ENCODE measurements around the gene PTPN14.

Gene PTPN14

DNA sequence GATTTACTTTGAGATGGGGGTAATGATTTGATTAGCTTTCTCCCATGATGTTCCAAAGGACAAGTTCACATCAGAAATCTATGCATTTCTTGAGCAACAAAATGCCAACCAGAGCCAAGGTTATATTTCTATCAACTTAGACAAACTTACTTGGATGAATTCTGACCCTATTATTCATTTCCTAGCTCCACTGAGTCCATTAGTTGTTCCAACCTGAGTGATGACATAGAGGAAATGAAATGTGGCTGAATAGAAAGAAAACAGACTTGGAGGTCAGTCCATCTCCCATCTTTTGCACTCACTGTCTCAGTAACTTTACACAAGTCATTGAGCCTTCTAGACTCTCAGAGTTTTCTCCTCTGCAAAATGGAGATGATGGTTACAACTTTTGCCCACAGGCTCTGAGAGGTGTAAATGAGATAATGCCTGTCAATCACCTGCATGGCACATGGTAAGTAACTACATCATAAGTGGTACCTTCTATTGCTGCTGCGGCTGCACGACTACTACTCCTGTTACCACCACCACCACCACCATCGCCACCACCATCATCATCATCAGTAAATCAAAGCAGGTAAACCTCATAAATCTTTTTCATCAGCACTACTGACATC lies 98.2 kb downstream of the PTPN14 start:
- DNase-seq (ENCODE audit: low spot score), result no peak

DNA sequence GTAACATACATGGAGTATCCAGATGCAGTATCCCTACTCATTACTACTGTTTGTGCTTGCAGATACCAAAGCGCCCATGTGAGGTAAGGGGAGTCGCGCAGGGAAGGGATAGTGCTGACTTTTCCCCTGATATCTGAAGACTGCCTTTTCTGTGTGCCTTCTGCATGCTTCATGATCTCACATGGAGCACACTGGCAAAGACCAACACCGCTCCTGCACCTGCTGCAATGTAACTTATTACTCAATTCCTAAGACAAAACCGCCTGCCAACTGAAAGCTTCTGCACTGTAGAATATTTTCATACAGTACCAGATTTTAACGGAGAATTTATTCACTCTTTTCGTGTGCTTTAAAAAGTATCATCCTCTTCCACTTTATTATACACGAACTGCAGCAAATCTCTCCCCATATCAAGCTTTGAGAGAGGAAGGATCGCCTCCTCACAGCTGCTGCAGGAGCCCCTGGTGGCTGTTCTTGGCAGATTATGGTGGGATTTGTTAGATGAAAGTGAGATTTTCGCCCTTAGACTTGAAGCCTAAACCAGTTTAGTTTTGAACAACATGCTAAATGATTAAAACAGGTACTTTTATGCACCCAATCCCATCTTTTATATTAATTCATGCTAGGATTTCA lies 99.1 kb downstream of the PTPN14 start:
- no peak for DNase-seq (ENCODE audit: low spot score)

DNA sequence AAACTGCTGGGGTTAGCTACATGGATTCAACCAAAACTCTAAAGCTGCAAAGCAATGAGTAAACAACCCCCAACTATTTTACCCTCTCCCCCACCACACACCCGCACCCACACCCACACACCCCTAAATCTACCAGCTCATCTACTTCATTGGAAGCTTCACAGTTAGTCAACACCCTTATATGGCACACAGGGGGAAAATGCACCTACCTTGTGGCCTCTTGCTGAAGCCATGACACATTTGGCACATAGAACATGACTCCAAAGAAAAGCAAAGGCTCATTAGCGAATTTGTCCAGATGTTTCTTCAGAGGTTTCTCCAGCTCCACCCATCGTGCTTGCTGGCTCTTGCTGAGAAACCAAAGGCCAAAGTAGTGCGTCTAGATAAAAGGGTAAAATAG lies 99.8 kb downstream of the PTPN14 start:
- no peak for DNase-seq (ENCODE audit: low spot score)

DNA sequence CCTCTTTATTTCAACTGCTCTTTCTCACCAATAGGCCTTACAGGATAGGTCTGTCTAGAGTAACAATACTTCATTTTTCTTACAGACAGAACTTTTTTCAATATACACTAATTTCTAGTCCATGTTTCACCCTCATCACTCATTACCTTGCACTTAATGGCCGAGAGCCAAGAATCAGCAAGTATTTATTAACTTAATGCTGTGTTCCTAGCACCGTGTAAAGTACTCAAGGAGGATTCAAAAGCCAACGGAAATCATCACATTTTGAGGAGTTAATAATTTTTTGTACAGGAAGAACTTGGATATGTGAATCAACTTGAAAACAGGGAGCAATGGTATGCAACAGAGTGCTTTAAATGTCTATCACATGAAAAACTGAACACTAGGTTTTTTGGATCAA lies 102.0 kb downstream of the PTPN14 start:
- DNase-seq (ENCODE audit: low spot score), result no peak

DNA sequence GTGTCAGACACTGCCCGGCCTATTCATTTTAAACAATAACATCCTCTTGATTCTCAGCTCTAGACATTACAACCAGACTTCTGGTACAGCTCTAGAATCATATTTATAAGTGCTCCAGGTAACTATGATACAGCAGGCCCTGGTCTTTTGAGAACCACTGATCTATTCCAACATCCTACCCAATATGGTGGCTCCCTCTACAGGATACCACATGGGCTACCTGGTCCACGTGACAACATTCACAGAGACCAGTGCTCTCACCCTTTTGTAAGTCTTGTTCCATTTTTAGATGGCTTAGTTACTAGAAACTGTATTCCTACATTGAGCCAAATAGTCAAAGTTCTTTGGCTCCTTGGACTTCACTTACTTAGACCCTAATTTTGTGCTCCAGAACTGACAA lies 102.9 kb downstream of the PTPN14 start:
- DNase-seq (ENCODE audit: low spot score), result no peak

DNA sequence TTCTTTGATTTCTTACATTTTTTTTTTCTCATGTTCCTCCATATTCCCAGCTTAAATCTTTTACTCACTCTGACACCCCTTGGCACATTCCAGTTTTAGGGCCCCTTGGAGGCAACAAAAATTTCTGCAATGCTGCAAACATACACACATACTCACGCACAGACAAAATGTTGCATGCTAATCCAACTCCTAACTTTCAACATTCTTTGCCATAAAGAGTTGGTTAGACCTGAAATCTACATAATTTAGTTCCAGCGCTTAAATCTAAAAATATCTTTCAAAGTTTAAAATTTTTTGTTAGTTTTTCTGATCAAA lies 103.9 kb downstream of the PTPN14 start:
- DNase-seq (ENCODE audit: low spot score), result no peak

DNA sequence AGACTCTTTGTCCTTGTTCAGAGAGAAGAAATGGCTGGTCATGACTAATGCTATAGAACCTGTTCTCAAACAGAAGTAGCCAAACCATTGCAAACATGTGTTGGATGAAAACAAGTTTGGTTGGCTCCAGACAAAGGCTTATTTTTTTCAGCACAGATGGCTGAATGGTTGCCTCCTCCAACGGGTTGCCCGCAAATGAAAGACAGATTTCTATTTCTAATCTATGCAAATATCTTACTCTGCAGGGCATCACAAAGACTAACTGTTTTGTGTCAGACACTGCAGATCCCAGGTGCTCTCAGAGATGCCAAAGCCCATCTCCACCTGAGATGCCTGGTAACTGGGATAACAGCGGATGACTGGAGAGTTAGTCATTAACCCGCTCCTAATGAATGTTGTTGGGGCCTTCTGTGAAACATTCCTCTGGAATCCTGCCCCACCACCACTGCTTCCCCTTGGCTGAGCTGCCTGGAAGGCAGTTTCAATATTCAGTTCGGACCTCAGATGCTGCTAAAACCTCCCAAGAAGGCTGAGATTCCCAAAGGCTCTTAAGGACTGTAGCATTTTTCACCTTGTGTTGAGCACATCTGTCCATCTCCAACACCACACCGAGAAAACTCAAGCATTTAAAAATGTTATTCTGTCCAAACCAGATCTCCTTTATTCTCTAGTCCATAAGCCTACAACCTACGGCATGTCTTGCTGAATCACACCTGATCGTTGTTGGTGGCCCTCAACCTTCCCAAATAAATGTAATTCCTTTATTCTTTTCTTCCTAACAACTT lies 104.4 kb downstream of the PTPN14 start:
- DNase-seq (ENCODE audit: low spot score), result peak; percentile 61

DNA sequence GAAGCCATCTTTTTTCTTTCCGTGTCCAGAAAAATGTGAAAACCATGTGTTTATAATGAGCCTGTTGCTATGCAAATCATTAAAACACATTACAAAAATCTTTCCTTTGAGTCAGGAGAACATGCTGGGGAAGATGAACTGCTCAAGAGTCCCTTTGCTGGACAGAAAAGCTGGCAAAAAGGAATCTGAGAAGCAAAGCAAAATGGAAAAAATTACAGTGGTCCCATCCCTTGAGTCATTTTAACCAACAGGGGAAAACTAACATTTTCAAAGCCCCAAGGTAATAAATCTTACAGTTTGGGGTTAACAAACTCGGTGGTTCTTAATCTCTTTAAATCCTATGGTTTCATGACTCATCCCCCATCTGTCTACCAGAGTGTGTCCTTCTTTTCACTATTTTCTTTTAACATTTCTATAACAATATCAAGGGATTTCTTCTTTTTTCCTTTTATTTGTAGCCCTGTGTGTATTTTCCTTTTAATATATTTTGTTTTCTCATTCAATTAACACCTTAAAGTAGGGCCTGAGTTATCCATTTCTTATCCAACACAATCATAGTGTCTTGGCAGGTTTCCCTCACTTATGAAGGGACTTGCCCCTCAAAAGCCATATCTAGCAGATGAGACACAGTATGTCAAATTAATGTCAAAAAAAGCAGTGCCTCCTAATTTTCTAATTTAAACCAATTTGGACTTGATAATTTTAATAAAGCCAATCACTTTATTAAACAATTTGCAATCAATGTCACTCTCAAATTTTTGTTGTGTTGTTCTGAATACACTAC lies 105.4 kb downstream of the PTPN14 start:
- no peak for DNase-seq (ENCODE audit: low spot score)

DNA sequence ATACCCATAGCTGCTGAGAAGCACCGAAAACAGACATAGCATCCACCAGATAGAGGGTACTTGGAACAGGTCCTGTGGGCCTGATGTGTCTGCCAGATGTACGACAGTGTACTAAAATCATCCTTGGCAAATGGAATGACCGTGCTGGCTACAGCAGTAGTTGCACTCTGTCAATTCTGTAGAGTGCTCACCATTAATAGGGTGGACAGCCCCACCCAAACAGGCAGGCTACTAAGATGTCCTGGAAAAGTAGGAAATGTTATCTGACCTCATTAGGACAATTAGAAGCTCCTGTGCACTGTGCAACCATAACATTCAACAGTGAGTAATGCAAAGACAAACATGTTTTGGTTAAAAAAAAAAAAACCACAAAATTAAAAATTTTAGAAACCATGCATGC lies 106.2 kb downstream of the PTPN14 start:
- no peak for DNase-seq (ENCODE audit: low spot score)

DNA sequence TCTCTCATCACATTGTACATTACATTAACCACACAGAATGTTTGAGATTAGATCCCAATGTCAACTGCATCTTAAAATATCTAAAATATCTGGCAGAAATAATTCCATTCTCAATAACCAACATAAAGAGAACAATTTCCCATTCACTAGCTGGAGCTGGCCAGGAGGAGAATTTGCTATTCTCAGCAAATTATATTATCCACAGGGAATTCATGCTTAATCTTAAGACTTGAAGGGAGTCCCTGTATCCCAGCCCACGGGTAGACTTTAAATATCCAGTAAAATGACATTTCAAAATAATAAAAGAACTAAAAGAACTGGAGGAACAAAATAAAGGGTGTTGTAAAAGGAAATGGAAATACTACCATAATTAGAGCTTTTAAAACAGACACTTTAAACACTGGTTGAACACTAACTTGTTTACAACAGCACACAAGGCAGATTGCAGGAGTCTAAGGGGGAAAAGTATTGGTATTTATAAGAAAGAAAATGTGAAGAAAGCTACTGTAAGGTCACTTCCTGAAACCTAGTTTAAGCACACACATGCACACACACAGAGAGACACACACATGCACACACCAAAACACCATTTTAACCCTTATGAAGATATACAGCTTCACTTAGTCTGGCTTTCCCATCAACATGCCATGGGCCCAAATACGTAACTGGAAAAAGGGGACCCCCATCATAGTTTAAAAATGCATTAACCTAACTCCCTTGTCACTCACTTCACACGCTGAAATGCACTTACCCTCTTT lies 107.0 kb downstream of the PTPN14 start:
- DNase-seq (ENCODE audit: low spot score), result no peak

DNA sequence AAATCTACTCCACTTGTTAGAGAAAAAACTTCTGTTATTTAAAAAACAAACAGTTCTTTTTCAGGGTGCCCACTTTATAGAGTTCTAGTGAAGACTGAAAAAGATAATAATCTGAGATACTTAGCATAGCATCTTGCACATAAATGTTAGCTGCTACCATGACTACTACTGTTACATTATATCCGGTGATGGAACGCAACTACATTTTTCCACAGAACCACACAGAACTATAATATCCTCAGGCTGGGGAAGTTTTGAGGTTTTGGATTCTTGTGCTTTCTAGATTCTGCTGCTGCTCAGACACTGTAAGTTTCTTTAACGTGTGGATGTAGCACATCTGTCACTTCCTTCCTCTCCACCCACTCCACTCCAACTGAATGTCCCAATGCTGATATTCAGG lies 110.3 kb downstream of the PTPN14 start:
- no peak for DNase-seq (ENCODE audit: low spot score)

DNA sequence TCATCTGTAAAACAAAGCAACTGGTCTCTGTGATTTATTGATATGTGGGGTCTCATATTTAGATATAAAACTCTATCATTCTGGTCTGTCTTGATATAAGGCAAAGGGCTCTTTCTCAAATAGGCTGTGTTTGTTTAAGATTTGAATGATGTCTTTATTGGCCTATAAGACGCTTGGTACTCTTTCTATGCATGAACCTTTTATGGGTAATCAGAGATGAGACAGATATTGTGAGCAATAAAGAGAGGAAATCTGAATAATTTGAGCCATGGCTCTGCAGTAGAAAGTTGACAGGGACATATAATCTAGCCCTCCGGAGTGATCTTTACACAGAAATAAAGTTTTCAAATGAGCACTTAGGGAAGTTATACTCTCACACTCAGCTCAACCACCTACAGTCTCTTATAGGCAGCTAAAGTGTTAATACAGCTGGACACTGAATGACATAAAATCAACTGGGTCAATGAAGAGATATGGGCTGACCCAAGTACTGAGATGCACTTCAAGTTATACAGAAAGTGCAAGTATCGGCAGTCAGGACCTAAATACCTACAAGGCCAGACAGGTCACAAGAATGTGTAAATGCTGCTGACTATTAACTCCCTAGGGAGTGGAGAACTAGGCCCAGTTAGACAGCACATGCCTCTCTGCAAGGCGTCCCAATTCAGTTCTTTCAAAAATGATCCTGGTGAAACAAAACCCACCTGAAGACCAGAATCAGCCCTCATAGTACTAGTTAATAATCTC lies 111.0 kb downstream of the PTPN14 start:
- DNase-seq (ENCODE audit: low spot score), result no peak

DNA sequence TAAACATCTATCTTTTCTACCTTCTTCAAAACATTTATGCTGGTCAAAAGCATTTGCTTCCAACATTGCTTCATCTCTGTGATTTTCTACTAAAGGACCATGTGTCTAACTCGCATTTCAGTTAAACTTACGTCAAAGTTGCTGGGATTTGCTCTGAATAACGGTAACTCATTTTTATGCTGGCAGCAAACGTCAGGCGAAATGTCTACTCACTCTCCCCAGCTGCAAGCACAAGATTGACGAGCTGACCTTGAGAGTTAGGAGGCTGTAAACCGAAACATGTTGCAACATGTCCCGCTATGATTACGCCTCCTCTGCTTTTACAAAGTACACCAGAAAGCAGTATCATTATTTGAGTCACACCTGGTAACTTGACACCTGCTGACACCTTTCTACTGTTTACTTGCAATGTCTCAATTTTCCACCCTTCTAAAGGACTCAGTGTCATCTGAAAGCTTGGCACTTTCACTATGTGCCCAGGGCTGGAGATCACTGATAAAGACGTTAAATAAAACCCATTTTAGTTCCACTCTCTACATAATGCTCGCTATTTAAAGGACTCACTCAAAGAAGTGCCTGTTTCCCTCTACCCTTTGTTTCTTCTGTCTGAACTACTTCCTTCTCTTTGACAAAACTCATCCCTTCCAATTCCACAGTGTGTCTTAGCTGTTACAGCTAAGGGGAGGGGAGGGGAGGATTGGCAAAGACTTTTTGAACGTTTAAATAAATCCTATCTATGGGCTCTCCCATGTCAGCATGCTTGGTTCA lies 111.9 kb downstream of the PTPN14 start:
- DNase-seq (ENCODE audit: low spot score), result peak; percentile 35

DNA sequence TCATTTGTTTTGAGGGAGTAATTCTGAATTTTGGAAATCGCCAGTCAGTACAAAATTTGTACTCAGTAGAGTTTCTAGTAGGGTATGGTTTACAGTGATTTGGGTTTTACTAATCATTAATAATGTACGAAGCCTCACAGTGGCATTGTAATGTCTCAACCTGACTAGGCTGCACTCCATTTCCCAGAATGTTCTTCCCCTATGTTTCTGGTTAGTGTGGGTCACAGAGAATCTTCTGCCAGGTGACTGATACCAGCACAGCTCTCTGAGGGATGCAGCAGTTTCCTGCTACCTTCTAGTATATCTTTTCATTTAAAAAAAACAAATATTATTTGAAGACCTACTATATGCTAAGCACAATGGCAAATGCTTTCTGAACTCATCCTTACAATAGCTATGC lies 112.9 kb downstream of the PTPN14 start:
- DNase-seq (ENCODE audit: low spot score), result no peak

DNA sequence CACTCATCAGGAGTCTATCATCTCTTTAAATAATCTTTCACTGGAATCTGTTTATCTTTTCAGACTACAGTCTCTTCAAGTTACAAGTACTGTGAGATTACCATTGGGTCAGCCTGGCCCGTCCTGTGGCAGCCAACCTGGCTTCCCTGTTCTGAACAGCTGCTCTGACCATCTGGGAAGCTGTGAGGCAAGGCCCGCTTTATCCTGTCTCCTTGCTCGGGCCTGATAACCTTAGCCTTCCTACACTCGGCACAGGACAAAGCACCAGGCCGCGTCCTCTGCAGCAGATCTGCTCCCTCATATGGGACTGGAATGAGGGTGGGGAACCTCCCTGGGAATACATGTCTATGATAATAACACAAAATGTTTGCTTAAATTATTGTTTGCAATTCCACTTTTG lies 113.3 kb downstream of the PTPN14 start:
- no peak for DNase-seq (ENCODE audit: low spot score)

DNA sequence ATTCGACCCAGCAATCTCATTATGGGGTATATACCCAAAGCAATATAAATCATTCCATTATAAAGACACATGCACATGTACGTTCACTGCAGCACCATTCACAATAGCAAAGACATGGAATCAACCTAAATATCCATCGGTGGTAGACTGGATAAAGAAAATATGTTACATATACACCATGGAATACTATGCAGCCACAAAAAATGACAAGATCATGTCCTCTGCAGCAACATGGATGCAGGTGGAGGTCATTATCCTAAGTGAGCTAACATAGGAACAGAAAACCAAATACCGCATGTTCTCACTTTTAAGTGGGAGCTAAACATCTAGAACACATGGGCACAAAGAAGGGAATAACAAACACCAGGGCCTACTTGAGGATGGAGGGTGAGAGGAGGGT lies 115.5 kb downstream of the PTPN14 start:
- DNase-seq (ENCODE audit: low spot score), result no peak

DNA sequence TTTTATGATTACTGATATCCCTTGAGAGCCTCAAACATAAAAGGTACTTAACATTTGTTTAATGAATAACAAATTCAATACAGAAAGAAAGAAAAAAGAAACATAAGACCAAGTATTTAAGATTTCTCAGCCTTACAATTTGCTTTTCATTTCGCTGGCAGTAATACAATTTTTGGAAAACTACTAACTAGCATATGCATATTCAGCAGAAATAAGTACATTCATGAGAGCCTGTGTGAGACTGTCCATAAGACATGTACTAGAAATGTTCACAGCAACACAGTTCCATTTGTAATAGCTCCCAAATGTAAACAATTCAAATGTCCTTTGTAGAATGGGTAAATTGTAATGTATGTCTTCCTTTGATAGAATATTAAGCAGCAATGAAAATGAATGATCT lies 119.2 kb downstream of the PTPN14 start:
- no peak for DNase-seq (ENCODE audit: low spot score)

DNA sequence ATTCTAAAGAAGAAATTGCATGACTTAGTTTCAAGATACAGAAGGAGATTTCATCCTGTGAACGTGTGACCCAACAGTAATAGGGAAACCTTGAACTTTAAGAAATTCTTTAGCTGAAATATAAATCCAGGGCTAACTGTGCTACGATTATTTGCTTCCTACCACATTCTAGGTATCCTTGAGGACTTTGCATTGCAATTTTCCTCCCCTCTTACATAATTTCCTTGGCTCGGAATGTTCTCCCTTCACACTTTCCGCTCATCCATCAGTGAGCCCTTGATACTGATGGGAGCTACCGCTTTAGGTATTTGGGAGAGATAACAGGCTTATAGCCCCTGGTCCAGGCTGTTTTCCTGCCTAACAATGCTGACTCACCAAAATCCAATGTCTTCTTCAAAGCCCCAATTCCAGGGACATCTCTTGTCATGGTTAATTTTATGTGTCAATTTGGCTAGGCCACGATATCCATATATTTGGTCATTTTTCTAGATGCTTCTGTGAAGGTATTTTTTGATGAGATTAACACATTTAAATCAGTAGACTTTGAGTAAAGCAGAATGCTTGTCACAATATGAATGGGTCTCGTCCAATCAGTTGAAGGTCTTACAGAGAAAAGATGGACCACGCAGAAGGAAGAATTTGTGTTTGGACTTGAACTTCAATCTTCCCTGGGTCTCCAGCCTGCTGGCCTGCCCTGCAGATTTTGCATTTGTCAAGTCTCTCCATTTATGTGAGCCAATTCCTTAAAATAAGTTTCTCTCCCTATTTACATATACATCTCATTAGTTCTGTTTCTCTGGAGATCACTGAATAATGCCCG lies 121.2 kb downstream of the PTPN14 start:
- DNase-seq (ENCODE audit: low spot score), result no peak

DNA sequence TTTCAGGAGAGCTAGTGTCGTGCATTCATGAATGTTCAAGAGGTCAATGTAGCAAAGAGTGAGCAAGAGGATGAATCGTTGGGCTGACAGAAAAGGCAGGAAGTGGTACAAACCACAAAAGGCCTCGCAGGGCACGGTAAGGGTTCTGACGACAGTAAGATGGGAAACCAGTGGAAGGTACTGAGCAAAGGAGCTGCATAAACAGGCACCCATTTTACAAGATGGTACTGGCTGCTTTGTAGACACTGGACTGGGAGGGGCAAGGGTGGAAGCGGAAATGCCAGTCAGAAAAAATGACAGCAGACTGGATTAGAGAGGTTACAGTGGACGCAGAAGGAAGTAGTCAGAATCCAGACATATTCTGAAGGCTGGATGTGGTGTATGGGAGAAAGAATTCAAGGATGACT lies 123.5 kb downstream of the PTPN14 start:
- no peak for DNase-seq (ENCODE audit: low spot score)

DNA sequence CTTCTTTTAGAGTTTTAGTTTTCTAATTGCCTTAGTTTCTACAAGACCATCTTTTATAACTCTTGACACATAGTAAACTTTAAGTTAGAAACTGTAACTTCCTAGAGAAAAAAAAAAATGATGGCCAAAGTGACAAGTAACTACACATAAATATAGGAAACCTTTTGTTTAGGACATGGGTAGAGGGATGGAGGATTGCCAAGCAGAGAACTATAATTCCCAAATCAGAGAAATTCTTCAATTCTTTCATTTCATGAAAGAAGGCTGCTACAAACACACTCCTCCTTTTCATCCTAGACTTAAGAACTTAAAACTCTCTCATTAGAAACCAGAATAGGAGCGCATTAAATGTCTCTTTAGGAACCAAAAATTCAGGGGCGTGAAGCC lies 125.0 kb downstream of the PTPN14 start:
- DNase-seq (ENCODE audit: low spot score), result no peak
